Stimulated activated CD8-positive, alpha-beta memory T cell treated with anti-CD3 and anti-CD28 coated beads, Interleukin-7, amount 100 ng/mL, for 4 hours (primary cell): ENCODE results near the gene RHAG.
"Not testable (repeated sequence)": the region's sequence is repeated elsewhere in the genome, so short reads cannot be mapped to it uniquely, and the experiment has no call there.

ENCODE experiments used
- DNase-seq, 2 donors: peaks; one replicate each; pipeline ENCODE4 v3.0.0-alpha.2; 2020; ENCODE audit warnings: low read depth in 2 of 2

The RHAG gene

GRCh38 chr6:49635978-49636712 lies 494 bp downstream of the RHAG start:
- no peak for DNase-seq

GRCh38 chr6:49635480-49635879 lies 1.2 kb downstream of the RHAG start:
- DNase-seq, result no peak

DNA sequence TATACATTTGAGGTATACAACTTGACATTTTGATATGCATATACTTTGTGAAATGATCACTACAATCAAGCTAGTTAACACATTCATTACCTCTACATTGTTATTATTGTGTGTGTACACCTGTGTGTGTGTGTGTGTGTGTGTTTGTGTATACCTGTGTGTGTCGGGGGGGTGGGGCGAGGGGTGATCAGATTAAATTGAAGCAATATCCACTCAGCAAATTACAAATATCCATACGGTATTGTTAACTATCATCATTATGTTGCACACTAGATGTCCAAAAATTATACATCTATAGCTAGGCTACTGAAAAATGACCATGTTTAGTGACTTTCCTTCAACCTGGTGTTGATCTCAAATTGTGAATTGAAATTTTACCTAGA lies 1.8 kb downstream of the RHAG start:
- DNase-seq, result no peak

- no peak for DNase-seq
These were observed 2.4 kb downstream of the RHAG start for GRCh38 chr6:49634092-49634835.

- no peak for DNase-seq
These were observed 3.1 kb downstream of the RHAG start for GRCh38 chr6:49633541-49633940.

GRCh38 chr6:49632727-49633126 lies 3.9 kb downstream of the RHAG start:
- DNase-seq, result no peak

GRCh38 chr6:49629485-49630088 lies 7.1 kb downstream of the RHAG start:
- not testable (repeated sequence) for DNase-seq

GRCh38 chr6:49626811-49627210 lies 9.8 kb downstream of the RHAG start:
- no peak for DNase-seq

- DNase-seq, result no peak
These were observed 18.4 kb downstream of the RHAG start for GRCh38 chr6:49618257-49618656.

DNA sequence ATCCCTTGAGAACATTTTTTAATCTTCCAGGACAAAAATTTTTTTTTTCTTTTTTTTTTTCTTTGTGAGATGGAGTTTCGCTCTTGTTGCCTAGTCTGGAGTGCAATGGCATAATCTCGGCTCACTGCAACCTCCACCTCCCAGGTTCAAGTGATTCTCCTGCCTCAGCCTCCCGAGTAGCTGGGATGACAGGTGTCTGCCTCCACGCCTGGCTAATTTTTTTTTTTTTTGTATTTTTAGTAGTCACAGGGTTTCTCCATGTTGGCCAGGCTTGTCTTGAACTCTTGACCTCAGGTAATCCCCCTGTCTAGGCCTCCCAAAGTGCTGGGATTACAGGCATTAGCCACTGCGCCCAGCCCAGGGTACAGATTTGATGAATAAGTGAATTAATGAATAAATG lies 22.5 kb downstream of the RHAG start:
- not testable (repeated sequence) for DNase-seq

DNA sequence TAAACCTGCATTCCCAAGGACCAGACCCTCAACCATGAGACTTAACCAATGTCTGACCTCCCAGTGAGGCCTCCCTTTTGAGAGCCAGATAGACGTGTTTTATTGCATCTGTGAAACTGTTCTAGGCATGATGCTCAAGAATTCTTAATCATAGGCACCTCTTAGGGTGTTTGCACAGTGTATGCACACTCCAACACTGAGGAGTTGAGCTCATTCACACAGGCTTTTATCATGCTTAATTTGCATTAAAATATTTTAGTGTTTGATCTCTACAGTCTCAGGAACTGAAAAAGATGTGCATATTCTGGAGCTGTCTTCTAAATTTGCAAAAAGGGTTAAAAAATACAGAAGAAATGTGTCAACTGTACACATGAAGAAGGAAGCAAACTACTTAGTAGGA lies 27.4 kb downstream of the RHAG start:
- DNase-seq, result no peak

DNA sequence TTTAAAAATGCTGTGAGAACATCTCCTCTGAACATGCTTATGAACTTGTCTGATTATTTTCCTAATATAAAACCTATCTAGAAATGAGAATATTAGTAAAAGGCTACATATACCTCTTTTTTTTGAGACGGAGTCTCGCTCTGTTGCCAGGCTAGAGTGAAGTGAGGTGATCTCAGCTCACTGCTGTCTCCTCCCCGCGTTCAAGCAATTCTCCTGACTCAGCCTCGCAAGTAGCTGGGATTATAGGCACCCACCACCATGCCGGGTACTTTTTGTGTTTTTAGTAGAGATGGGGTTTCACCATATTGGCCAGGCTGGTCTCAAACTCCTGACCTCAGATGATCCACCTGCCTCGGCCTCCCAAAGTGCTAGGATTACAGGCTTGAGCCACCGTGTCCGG lies 28.4 kb downstream of the RHAG start:
- not testable (repeated sequence) for DNase-seq

DNA sequence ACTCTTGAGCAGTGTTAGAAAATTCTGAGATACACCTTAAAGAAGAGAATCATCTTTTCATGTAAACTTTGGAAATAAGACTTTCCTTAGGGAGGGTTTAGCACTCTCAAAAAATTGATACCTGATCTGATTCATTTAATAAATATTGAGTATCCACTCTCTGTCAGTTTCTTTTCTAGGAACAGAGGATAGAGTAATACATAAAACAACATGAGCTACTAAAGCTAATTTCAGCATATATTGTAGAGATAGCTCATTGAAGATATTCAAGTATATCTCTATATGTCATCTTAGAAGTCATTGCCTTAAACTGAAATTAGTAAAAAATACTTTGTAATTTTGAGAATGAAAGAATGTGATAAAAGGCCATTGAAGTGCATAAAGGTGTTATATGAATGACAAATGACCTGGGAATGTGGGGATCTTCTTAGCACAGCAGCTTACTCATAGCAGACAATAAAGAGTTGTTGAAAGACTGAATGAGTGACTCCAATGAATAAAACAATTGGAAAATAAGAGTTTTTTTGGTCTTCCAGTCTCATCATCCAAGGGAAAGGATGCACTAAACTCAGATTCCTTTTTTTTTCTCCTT lies 29.2 kb downstream of the RHAG start:
- no peak for DNase-seq

DNA sequence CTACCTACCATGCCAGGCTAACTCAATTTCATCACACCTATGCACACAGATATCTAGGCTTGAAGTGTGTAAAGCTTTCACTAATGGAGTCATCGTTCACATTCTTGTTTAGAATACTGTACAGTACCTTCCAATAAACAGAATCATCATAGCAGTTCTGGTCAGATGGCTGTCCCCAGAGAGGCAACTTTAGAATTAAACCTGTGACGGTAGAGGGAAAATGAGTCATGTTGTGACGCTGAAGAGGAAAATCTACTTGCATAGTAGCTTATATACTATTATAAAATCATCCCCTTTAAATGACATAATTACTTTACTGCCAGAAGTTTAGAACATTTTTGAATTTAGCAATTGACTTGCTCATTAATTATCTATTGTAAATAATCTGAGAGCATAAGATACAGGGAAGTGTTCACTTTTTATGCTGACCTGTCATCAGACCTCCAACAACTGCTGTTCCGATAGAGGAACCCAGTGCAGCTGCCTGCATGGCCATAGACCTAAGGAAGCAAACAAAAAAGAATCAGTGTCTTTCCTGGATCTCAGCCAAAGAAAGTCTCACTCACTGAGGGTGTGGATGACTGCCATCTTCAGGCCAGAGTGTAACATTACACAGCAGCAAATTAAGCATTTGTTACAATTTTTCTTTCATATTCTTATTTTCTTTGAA lies 29.8 kb downstream of the RHAG start:
- DNase-seq, result no peak

DNA sequence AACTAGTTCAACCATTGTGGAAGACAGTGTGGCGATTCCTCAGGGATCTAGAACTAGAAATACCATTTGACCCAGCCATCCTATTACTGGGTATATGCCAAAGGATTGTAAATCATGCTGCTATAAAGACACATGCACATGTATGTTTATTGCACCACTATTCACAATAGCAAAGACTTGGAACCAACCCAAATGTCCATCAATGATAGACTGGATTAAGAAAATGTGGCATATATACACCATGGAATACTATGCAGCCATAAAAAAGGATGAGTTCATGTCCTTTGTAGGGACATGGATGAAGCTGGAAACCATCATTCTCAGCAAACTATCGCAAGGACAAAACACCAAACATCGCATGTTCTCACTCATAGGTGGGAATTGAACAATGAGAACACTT lies 32.6 kb downstream of the RHAG start:
- not testable (repeated sequence) for DNase-seq

- DNase-seq, result not testable (repeated sequence)
These were observed 49.4 kb downstream of the RHAG start for GRCh38 chr6:49587262-49587661.

GRCh38 chr6:49582529-49582928 lies 54.1 kb downstream of the RHAG start:
- no peak for DNase-seq

- DNase-seq, result no peak
These were observed 57.0 kb downstream of the RHAG start for GRCh38 chr6:49579649-49580048.

DNA sequence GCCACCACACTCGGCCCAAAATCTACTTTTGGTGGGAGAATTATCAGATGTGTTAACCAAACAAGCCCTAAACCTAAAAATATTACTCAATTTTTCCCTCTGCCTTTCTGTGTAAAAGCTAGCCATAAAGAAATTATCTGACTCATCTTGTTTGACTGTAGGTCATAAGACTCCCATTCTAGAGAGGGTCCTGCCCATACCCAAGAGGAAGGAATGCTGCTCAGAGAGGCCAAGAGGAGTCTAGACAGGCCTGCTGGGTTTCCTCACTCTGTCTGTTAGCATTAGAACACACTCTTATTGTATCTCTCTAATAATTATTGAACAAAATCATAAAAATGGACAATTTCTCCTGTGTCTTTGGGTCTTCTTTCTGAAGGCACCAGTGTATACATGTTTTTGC lies 60.0 kb downstream of the RHAG start:
- no peak for DNase-seq

GRCh38 chr6:49570474-49571079 lies 66.1 kb downstream of the RHAG start:
- no peak for DNase-seq

DNA sequence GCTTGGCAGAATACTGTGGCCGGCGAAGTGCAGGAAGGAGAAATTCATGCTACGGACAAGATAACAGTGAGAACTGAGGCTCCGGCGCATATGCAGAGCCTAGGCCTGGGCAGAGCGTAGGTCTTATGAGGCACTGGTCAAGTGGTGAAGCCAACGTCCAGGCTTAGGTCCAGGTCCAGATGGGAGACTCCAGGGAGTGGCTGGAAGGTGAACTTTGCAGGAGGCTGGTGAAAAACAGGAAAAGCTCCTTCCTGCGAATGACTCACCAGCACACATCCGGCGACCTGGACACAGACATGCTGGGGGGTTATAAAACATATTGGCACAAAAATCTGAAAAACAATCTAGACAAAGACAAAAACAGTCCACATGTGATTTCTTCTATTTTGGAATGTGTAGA lies 70.8 kb downstream of the RHAG start:
- no peak for DNase-seq

- no peak for DNase-seq
These were observed 71.4 kb downstream of the RHAG start for GRCh38 chr6:49565261-49565660.
